ENCODE results near the gene ANTKMT. TPM values are rescaled to one million over a fixed set of nuclear protein-coding genes. Genes with fewer than 3 reads are reported as not detected.

The ANTKMT gene
- total and polyA plus RNA-seq, 9 donors, result 13.2 to 43.9 (median 21.9) TPM; not detected in 1

- no peaks in the 10 kb centered on the region for H3K36me3 ChIP-seq
- intact Hi-C loops (cut with DNase I), result no loop called here
- 62 to 84% (median 70%) methylated on average over 7 to 13 of the region's 13 CpGs for WGBS, 3 donors
- H3K9me3 ChIP-seq, result no peaks in the 10 kb centered on the region
- no peaks in the 10 kb centered on the region for H3K27me3 ChIP-seq
- no peaks in the 10 kb centered on the region for H3K4me1 ChIP-seq (ENCODE audit: insufficient read depth)
- TF ChIP-seq EP300 (IDR thresholded peaks at IDR 0.05) (no peak), CTCF (IDR thresholded peaks at IDR 0.05) (no peak), POLR2A (IDR thresholded peaks at IDR 0.05) (no peak)
- DNase-seq, result no peak
- no peak overlapping the region for H3K4me3 ChIP-seq
- no peak overlapping the region for H3K27ac ChIP-seq
Observed at GRCh38 chr16:770411-770810, 49.5 kb downstream of the ANTKMT start.

MicroRNAs within 50 kb of the gene (microRNA counts, 767-probe panel; counts per million panel counts)
- 530 counts per million, percentile 78 among the panel's probes with 10 or more counts for microRNA hsa-miR-662

Small RNA genes lying within 50 kb of the gene (microRNA-seq; reads per million reads assigned to microRNA genes)
- gene MIR662, result 0 reads per million in 3 donors

Small RNA genes lying within 50 kb of the gene (small RNA-seq; reads per million reads assigned to genes)
- not detected for gene MIR662

Other genes with a start within 250 kb of the ANTKMT start
- 10 to 100 TPM; 16.9 to 38.9 (median 30.5) TPM for gene CAPN15, start 193.4 kb upstream of the ANTKMT start, total RNA-seq
- 10 to 100 TPM in 1 of 2 donors, 1 to 10 TPM in 1; 1.6 to 19.4 TPM for gene CAPN15, start 193.4 kb upstream of the ANTKMT start, polyA plus RNA-seq
- not detected for gene PRR35, start 160.8 kb upstream of the ANTKMT start, total RNA-seq
- gene PRR35, start 160.8 kb upstream of the ANTKMT start, polyA plus RNA-seq, result not detected
- gene NHLRC4, start 154.1 kb upstream of the ANTKMT start, total RNA-seq, result 10 to 100 TPM in 1 of 7 donors, 1 to 10 TPM in 6; 3.2 to 15.4 (median 5.0) TPM
- gene NHLRC4, start 154.1 kb upstream of the ANTKMT start, polyA plus RNA-seq, result 1 to 10 TPM in 1 of 2 donors, under 1 TPM in 1; 0.53 to 5.9 TPM
- gene PIGQ, start 151.2 kb upstream of the ANTKMT start, total RNA-seq, result 10 to 100 TPM; 24.1 to 47.7 (median 39.8) TPM
- gene PIGQ, start 151.2 kb upstream of the ANTKMT start, polyA plus RNA-seq, result 10 to 100 TPM in 1 of 2 donors, 1 to 10 TPM in 1; 4.3 to 36.3 TPM
- gene RAB40C, start 131.1 kb upstream of the ANTKMT start, total RNA-seq, result 10 to 100 TPM; 11.7 to 24.1 (median 21.4) TPM
- 10 to 100 TPM in 1 of 2 donors, 1 to 10 TPM in 1; 1.9 to 21.0 TPM for gene RAB40C, start 131.1 kb upstream of the ANTKMT start, polyA plus RNA-seq
- 1 to 10 TPM in 5 of 7 donors, under 1 TPM in 2; 0.57 to 2.6 (median 1.3) TPM for gene WFIKKN1, start 90.2 kb upstream of the ANTKMT start, total RNA-seq
- gene WFIKKN1, start 90.2 kb upstream of the ANTKMT start, polyA plus RNA-seq, result under 1 TPM; 0.10 to 0.59 TPM
- 100 to 1,000 TPM in 2 of 7 donors, 10 to 100 TPM in 5; 61.8 to 139 (median 75.9) TPM for gene METTL26, start 84.8 kb upstream of the ANTKMT start, total RNA-seq
- gene METTL26, start 84.8 kb upstream of the ANTKMT start, polyA plus RNA-seq, result 100 to 1,000 TPM in 1 of 2 donors, 10 to 100 TPM in 1; 12.2 to 113 TPM
- gene MCRIP2, start 79.3 kb upstream of the ANTKMT start, total RNA-seq, result 10 to 100 TPM; 21.5 to 42.3 (median 31.3) TPM
- gene MCRIP2, start 79.3 kb upstream of the ANTKMT start, polyA plus RNA-seq, result 10 to 100 TPM in 1 of 2 donors, under 1 TPM in 1; 0.98 to 22.9 TPM
- gene WDR90, start 71.8 kb upstream of the ANTKMT start, total RNA-seq, result 10 to 100 TPM; 22.4 to 58.2 (median 45.1) TPM
- gene WDR90, start 71.8 kb upstream of the ANTKMT start, polyA plus RNA-seq, result 10 to 100 TPM in 1 of 2 donors, 1 to 10 TPM in 1; 1.4 to 34.9 TPM
- gene RHOT2, start 53.0 kb upstream of the ANTKMT start, total RNA-seq, result 100 to 1,000 TPM in 1 of 7 donors, 10 to 100 TPM in 6; 44.6 to 100 (median 80.6) TPM
- gene RHOT2, start 53.0 kb upstream of the ANTKMT start, polyA plus RNA-seq, result 10 to 100 TPM; 11.6 to 96.6 TPM
- gene RHBDL1, start 45.5 kb upstream of the ANTKMT start, total RNA-seq, result 1 to 10 TPM in 6 of 7 donors, under 1 TPM in 1; 0.50 to 4.3 (median 1.4) TPM
- under 1 TPM in 1 of 2 donors, not detected in 1; 0.80 TPM for gene RHBDL1, start 45.5 kb upstream of the ANTKMT start, polyA plus RNA-seq
- gene STUB1, start 40.7 kb upstream of the ANTKMT start, total RNA-seq, result 100 to 1,000 TPM in 4 of 7 donors, 10 to 100 TPM in 3; 72.3 to 115 (median 102) TPM
- 100 to 1,000 TPM in 1 of 2 donors, 10 to 100 TPM in 1; 20.1 to 107 TPM for gene STUB1, start 40.7 kb upstream of the ANTKMT start, polyA plus RNA-seq
- 10 to 100 TPM; 36.6 to 73.9 (median 64.0) TPM for gene JMJD8, start 36.8 kb upstream of the ANTKMT start, total RNA-seq
- 10 to 100 TPM; 10.2 to 53.8 TPM for gene JMJD8, start 36.8 kb upstream of the ANTKMT start, polyA plus RNA-seq
- gene WDR24, start 30.7 kb upstream of the ANTKMT start, total RNA-seq, result 10 to 100 TPM in 6 of 7 donors, 1 to 10 TPM in 1; 8.4 to 17.3 (median 13.4) TPM
- gene WDR24, start 30.7 kb upstream of the ANTKMT start, polyA plus RNA-seq, result 10 to 100 TPM in 1 of 2 donors, under 1 TPM in 1; 0.42 to 10.3 TPM
- gene FBXL16, start 15.3 kb upstream of the ANTKMT start, total RNA-seq, result 1 to 10 TPM in 4 of 7 donors, under 1 TPM in 2, not detected in 1; 0.48 to 2.5 (median 1.4) TPM
- gene FBXL16, start 15.3 kb upstream of the ANTKMT start, polyA plus RNA-seq, result under 1 TPM; 0.22 to 0.25 TPM
- gene METRN, start 6.0 kb upstream of the ANTKMT start, total RNA-seq, result 10 to 100 TPM in 5 of 7 donors, 1 to 10 TPM in 2; 4.0 to 57.1 (median 15.7) TPM
- gene METRN, start 6.0 kb upstream of the ANTKMT start, polyA plus RNA-seq, result 1 to 10 TPM in 1 of 2 donors, under 1 TPM in 1; 0.40 to 5.6 TPM
- 10 to 100 TPM in 1 of 7 donors, 1 to 10 TPM in 4, under 1 TPM in 1, not detected in 1; 0.40 to 44.3 (median 4.7) TPM for gene CCDC78, start 5.3 kb downstream of the ANTKMT start, total RNA-seq
- under 1 TPM in 1 of 2 donors, not detected in 1; 0.41 TPM for gene CCDC78, start 5.3 kb downstream of the ANTKMT start, polyA plus RNA-seq
- 10 to 100 TPM in 1 of 7 donors, 1 to 10 TPM in 6; 2.6 to 25.7 (median 3.6) TPM for gene HAGHL, start 6.0 kb downstream of the ANTKMT start, total RNA-seq
- 1 to 10 TPM in 1 of 2 donors, not detected in 1; 2.6 TPM for gene HAGHL, start 6.0 kb downstream of the ANTKMT start, polyA plus RNA-seq
- gene CIAO3, start 19.9 kb downstream of the ANTKMT start, total RNA-seq, result 10 to 100 TPM; 20.8 to 32.5 (median 22.2) TPM
- gene CIAO3, start 19.9 kb downstream of the ANTKMT start, polyA plus RNA-seq, result 10 to 100 TPM in 1 of 2 donors, 1 to 10 TPM in 1; 8.5 to 18.0 TPM
- 100 to 1,000 TPM in 1 of 7 donors, 10 to 100 TPM in 3, 1 to 10 TPM in 2, under 1 TPM in 1; 0.40 to 314 (median 13.6) TPM for gene MSLN, start 39.6 kb downstream of the ANTKMT start, total RNA-seq
- 1 to 10 TPM; 1.5 to 1.9 TPM for gene MSLN, start 39.6 kb downstream of the ANTKMT start, polyA plus RNA-seq
- 10 to 100 TPM; 11.1 to 18.6 (median 16.1) TPM for gene RPUSD1, start 67.2 kb downstream of the ANTKMT start, total RNA-seq
- gene RPUSD1, start 67.2 kb downstream of the ANTKMT start, polyA plus RNA-seq, result 10 to 100 TPM in 1 of 2 donors, not detected in 1; 13.1 TPM
- gene CHTF18, start 67.5 kb downstream of the ANTKMT start, total RNA-seq, result 10 to 100 TPM in 6 of 7 donors, 1 to 10 TPM in 1; 8.5 to 25.5 (median 18.7) TPM
- 10 to 100 TPM in 1 of 2 donors, under 1 TPM in 1; 0.32 to 21.7 TPM for gene CHTF18, start 67.5 kb downstream of the ANTKMT start, polyA plus RNA-seq
- gene GNG13, start 79.6 kb downstream of the ANTKMT start, total RNA-seq, result not detected
- gene GNG13, start 79.6 kb downstream of the ANTKMT start, polyA plus RNA-seq, result not detected
- 10 to 100 TPM; 18.7 to 31.9 (median 23.8) TPM for gene LMF1, start 249.8 kb downstream of the ANTKMT start, total RNA-seq
- gene LMF1, start 249.8 kb downstream of the ANTKMT start, polyA plus RNA-seq, result 10 to 100 TPM in 1 of 2 donors, 1 to 10 TPM in 1; 7.8 to 17.8 TPM